HepG2 (cell line): ENCODE data around the gene REEP2. TPM values are rescaled to one million over a fixed set of nuclear protein-coding genes. Genes with fewer than 3 reads are reported as not detected.

Experiments
- ATRX ChIP-seq: sonication (generic); formaldehyde crosslinking; IDR thresholded peaks from 2 replicates; pipeline ENCODE4 v1.4.0; 2020; ENCODE audit warnings: missing genetic modification reagents, borderline replicate concordance
- BORCS8-MEF2B ChIP-seq: sonication (generic); formaldehyde crosslinking; IDR thresholded peaks from 2 replicates; pipeline ENCODE4 v1.8.0; 2022; ENCODE audit warnings: mild to moderate bottlenecking, missing genetic modification reagents
- CSRNP2 ChIP-seq: sonication (generic); formaldehyde crosslinking; conservative IDR thresholded peaks from 2 replicates; pipeline ENCODE4 v1.8.0; 2022; ENCODE audit warnings: low read depth, missing genetic modification reagents
- EHMT2 ChIP-seq: fragments of 200-600 bp; sonication (generic); IDR thresholded peaks from 2 replicates; pipeline ENCODE4 v1.7.0; 2017; ENCODE audit warnings: antibody characterized with exemption, low read depth, low read length, borderline replicate concordance
- ESRRA ChIP-seq: sonication (generic); formaldehyde crosslinking; IDR thresholded peaks from 2 replicates; pipeline ENCODE4 v1.5.1; 2020; ENCODE audit warnings: mild to moderate bottlenecking, low read depth, missing genetic modification reagents
- FOXM1 ChIP-seq: sonication (generic); formaldehyde crosslinking; IDR thresholded peaks from 2 replicates; pipeline ENCODE4 v1.5.0; 2020; ENCODE audit warnings: missing genetic modification reagents
- FOXO1 ChIP-seq: sonication (generic); formaldehyde crosslinking; IDR thresholded peaks from 2 replicates; pipeline ENCODE4 v1.4.0; 2020; ENCODE audit warnings: missing genetic modification reagents
- GABPA ChIP-seq, 2 experiments: IDR thresholded peaks; 2 replicates each; pipeline ENCODE4 v1.6.1; 2011 to 2016; ENCODE audit warnings: low read depth in 2 of 2, low read length in 1 of 2, missing biosample characterization in 1 of 2, missing genetic modification characterization in 1 of 2
- GABPB1 ChIP-seq: IDR thresholded peaks from 2 replicates; pipeline ENCODE4 v1.6.1; 2016; ENCODE audit warnings: mild to moderate bottlenecking, missing genetic modification reagents, moderate library complexity, missing compliant biosample characterization
- HMG20B ChIP-seq: conservative IDR thresholded peaks from 2 replicates; pipeline ENCODE4 v1.6.1; 2016; ENCODE audit warnings: missing genetic modification reagents, missing compliant biosample characterization
- HNF4A ChIP-seq: sonication (generic); formaldehyde crosslinking; IDR thresholded peaks from 2 replicates; pipeline ENCODE4 v1.4.0; 2020; ENCODE audit warnings: missing genetic modification reagents
- ISX ChIP-seq: sonication (generic); formaldehyde crosslinking; conservative IDR thresholded peaks from 2 replicates; pipeline ENCODE4 v1.5.0; 2020; ENCODE audit warnings: missing genetic modification reagents
- KLF12 ChIP-seq: sonication (generic); formaldehyde crosslinking; IDR thresholded peaks from 2 replicates; pipeline ENCODE4 v1.4.0; 2020; ENCODE audit warnings: missing genetic modification reagents, borderline replicate concordance
- MAFG ChIP-seq: sonication (generic); formaldehyde crosslinking; IDR thresholded peaks from 2 replicates; pipeline ENCODE4 v1.5.1; 2020; ENCODE audit warnings: mild to moderate bottlenecking, missing genetic modification reagents
- MAX ChIP-seq: IDR thresholded peaks from 2 replicates; pipeline ENCODE4 v1.6.1; 2012; ENCODE audit warnings: inconsistent platforms
- MTF1 ChIP-seq: sonication (generic); formaldehyde crosslinking; IDR thresholded peaks from 2 replicates; pipeline ENCODE4 v1.5.0; 2020; ENCODE audit warnings: missing genetic modification reagents
- NFKBIZ ChIP-seq: IDR thresholded peaks from 2 replicates; pipeline ENCODE4 v1.6.1; 2018; ENCODE audit warnings: missing genetic modification reagents, missing compliant biosample characterization
- NR2C2 ChIP-seq: sonication (generic); formaldehyde crosslinking; IDR thresholded peaks from 2 replicates; pipeline ENCODE4 v1.4.0; 2020; ENCODE audit warnings: missing genetic modification reagents, mild to moderate bottlenecking, moderate library complexity, borderline replicate concordance
- PCBP1 ChIP-seq: fragments of 200-400 bp; formaldehyde crosslinking; IDR thresholded peaks from 2 replicates; pipeline ENCODE4 v1.6.1; 2017; ENCODE audit warnings: mild to moderate bottlenecking, low read depth, low read length, borderline replicate concordance
- RFXAP ChIP-seq: sonication (generic); formaldehyde crosslinking; IDR thresholded peaks from 2 replicates; pipeline ENCODE4 v1.4.0; 2020; ENCODE audit warnings: missing genetic modification reagents, borderline replicate concordance
- ZMYM2 ChIP-seq: sonication (generic); formaldehyde crosslinking; IDR thresholded peaks from 2 replicates; pipeline ENCODE4 v1.8.0; 2022; ENCODE audit warnings: mild to moderate bottlenecking, missing genetic modification reagents
- ZNF350 ChIP-seq: sonication (generic); formaldehyde crosslinking; IDR thresholded peaks from 2 replicates; pipeline ENCODE4 v1.4.0; 2020; ENCODE audit warnings: mild to moderate bottlenecking, low read depth, missing genetic modification reagents, borderline replicate concordance
- ZNF543 ChIP-seq: sonication (generic); formaldehyde crosslinking; IDR thresholded peaks from 2 replicates; pipeline ENCODE4 v1.4.0; 2020; ENCODE audit warnings: mild to moderate bottlenecking, missing genetic modification reagents
- ZNF607 ChIP-seq: sonication (generic); formaldehyde crosslinking; IDR thresholded peaks from 2 replicates; pipeline ENCODE4 v1.5.1; 2020; ENCODE audit warnings: missing genetic modification reagents, mild to moderate bottlenecking, borderline replicate concordance
- ZNF660 ChIP-seq: sonication (generic); formaldehyde crosslinking; IDR thresholded peaks from 2 replicates; pipeline ENCODE4 v1.5.1; 2020; ENCODE audit warnings: mild to moderate bottlenecking, low read depth, missing genetic modification reagents, borderline replicate concordance
- ZSCAN21 ChIP-seq: sonication (generic); formaldehyde crosslinking; IDR thresholded peaks from 2 replicates; pipeline ENCODE4 v1.8.0; 2022; ENCODE audit warnings: mild to moderate bottlenecking, missing genetic modification reagents, moderate library complexity, borderline replicate concordance
- polyA plus RNA-seq, 8 experiments: library from polyadenylated mRNA; depleted of rRNA in 3 of 8; stranded (reverse) in 7 of 8; unstranded in 1 of 8; fragments of >200 nt; fragmentation: Illumina TruSeq in 4 of 8; extraction: Trizol in 4 of 8; gene quantifications; 2 replicates each; pipeline versions ENCODE4 v1.2.1 to v1.2.3, GENCODE V29; 2011 to 2016; ENCODE audit warnings: low read depth in 4 of 8, missing spikeins in 1 of 8, mixed read lengths in 1 of 8; ENCODE audit not compliant: insufficient read depth in 1 of 8
- total RNA-seq, 5 experiments: library from RNA; depleted of rRNA; stranded (reverse); fragments of >200 nt; fragmentation: Illumina TruSeq; extraction: Trizol; gene quantifications; 2 replicates each; pipeline ENCODE4 v1.2.3, GENCODE V29; 2016; ENCODE audit warnings: low read depth in 1 of 5
- TF ChIP-seq, protein P1 (sequence below): IDR thresholded peaks from 2 replicates; pipeline ENCODE4 v1.6.1; 2016; ENCODE audit warnings: missing biosample characterization, missing genetic modification reagents, low read depth

REEP2 gene
- total and polyA plus RNA-seq, 2 of the 13 experiments (the other 11 are each of a cell fraction or from before 2014, with no cell fraction given) = 5.3 to 7.8 TPM

DNA sequence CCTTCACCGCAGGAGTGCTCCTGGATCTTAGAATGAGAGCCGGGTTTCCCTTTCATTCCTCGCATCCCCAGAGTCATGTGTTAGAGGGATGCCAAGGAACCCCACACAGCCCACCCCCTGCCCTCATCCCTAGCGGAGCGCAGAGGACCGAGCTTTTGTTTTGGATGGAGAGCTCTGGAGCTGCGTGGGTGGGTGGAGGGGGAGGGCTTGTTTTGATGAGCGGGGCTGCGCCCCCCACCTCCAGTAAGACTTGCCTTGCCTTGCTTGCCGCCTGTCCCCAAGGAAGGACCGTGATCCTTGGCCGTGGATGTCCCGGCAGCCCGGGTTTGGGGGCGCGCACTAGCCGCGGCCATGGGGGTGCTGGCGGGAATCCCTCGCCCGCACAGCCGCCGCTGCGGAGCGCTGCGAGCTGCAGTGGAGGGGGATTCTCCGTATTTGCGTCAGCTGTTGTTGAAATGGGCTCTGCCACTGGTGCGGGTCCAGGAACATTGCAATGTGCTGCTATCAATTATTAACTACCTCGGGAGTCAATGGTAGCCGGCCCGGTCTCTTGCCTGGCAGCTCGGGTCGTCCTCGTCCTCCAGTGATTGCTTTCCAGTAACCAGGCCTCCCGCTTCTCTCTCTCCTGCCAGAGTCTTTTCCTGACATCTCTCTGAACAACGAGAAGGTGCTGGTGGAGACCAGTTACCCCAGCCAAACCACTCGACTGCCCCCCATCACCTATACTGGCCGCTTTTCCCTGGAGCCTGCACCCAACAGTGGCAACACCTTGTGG is 27.5 kb downstream of the REEP2 start (continued):
- TF ChIP-seq RFXAP (CRISPR knock-in tag) (no peak), HMG20B (CRISPR knock-in tag) (no peak), HNF4A (CRISPR knock-in tag) (no peak), ISX (no peak), PCBP1 (no peak), ZNF543 (CRISPR knock-in tag) (no peak), MTF1 (CRISPR knock-in tag) (no peak), ZMYM2 (CRISPR knock-in tag) (no peak), EHMT2 (no peak), ZSCAN21 (CRISPR knock-in tag) (no peak), ATRX (CRISPR knock-in tag) (no peak), GABPB1 (no peak), MAX (peak; percentile 57), ZNF607 (CRISPR knock-in tag) (no peak), ZNF660 (CRISPR knock-in tag) (no peak), ESRRA (CRISPR knock-in tag) (no peak), BORCS8-MEF2B (no peak), NR2C2 (CRISPR knock-in tag) (no peak), NFKBIZ (CRISPR knock-in tag) (no peak), CSRNP2 (CRISPR knock-in tag) (no peak), FOXM1 (CRISPR knock-in tag) (no peak), ZNF350 (CRISPR knock-in tag) (no peak), FOXO1 (CRISPR knock-in tag) (no peak; the same call in 1 of the 2 replicates), KLF12 (CRISPR knock-in tag) (no peak), MAFG (no peak), GABPA (IDR thresholded peaks at IDR 0.05; ENCODE audit: low read depth, low read length) (no peak), GABPA (CRISPR knock-in tag; IDR thresholded peaks at IDR 0.05; ENCODE audit: low read depth) (no peak)
- TF ChIP-seq, protein P1, sequence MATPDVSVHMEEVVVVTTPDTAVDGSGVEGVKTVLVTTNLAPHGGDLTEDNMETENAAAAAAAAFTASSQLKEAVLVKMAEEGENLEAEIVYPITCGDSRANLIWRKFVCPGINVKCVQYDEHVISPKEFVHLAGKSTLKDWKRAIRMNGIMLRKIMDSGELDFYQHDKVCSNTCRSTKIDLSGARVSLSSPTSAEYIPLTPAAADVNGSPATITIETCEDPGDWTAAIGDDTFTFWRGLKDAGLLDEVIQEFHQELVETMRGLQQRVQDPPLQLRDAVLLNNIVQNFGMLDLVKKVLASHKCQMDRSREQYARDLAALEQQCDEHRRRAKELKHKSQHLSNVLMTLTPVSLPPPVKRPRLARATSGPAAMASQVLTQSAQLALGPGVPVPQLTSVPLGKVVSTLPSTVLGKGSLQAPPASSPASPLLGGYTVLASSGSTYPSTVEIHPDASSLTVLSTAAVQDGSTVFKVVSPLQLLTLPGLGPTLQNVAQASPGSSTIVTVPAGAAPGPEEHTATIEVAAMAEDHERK (CRISPR knock-in tag) = no peak
